ENCODE measurements around the gene TIMP3.
"Not testable (repeated sequence)": the region's sequence is repeated elsewhere in the genome, so short reads cannot be mapped to it uniquely, and the experiment has no call there.

TIMP3 gene

GRCh38 chr22:32868946-32869345 lies 67.4 kb downstream of the TIMP3 start:
- CTCF ChIA-PET = no interaction called here
- POLR2A ChIA-PET = no interaction called here
- TF ChIP-seq, protein P1, sequence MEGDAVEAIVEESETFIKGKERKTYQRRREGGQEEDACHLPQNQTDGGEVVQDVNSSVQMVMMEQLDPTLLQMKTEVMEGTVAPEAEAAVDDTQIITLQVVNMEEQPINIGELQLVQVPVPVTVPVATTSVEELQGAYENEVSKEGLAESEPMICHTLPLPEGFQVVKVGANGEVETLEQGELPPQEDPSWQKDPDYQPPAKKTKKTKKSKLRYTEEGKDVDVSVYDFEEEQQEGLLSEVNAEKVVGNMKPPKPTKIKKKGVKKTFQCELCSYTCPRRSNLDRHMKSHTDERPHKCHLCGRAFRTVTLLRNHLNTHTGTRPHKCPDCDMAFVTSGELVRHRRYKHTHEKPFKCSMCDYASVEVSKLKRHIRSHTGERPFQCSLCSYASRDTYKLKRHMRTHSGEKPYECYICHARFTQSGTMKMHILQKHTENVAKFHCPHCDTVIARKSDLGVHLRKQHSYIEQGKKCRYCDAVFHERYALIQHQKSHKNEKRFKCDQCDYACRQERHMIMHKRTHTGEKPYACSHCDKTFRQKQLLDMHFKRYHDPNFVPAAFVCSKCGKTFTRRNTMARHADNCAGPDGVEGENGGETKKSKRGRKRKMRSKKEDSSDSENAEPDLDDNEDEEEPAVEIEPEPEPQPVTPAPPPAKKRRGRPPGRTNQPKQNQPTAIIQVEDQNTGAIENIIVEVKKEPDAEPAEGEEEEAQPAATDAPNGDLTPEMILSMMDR (IDR thresholded peaks at IDR 0.05; ENCODE audit: insufficient read depth, low read length, missing control alignments) = no peak
- no peak for DNase-seq (ENCODE audit: low read depth, low spot score)
- H3K4me3 ChIP-seq (ENCODE audit: low read depth, low read length) = no peak overlapping the region

DNA sequence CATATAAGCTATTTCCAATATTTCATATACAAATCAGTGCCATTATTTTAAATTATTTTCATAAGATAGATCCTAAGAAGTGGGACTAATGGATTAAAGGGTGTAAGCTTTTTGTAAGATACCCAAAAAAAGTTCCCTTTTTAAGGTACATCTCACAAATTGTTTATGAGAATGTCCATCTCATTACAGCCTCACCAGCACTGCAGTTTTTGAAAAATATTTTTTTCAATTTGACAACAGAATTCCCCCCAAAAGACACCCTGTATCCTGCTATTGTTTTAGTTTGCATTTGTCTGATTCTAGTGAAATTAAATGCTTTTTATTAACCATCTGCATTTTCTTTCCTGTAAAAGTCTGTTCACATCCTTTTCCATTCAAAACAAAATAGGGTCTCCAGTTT lies 69.0 kb downstream of the TIMP3 start:
- no peak overlapping the region for H3K4me3 ChIP-seq (ENCODE audit: low read depth, low read length)
- TF ChIP-seq, protein P1 (IDR thresholded peaks at IDR 0.05; ENCODE audit: insufficient read depth, low read length, missing control alignments) = no peak
- ChIA-PET CTCF (interaction anchor here (1.1 kb wide), 1 partner anchor 9 kb away, joined by 3 read pairs; no protein-coding TSS in a partner anchor), POLR2A (no interaction called here)
- DNase-seq (ENCODE audit: low read depth, low spot score) = no peak

DNA sequence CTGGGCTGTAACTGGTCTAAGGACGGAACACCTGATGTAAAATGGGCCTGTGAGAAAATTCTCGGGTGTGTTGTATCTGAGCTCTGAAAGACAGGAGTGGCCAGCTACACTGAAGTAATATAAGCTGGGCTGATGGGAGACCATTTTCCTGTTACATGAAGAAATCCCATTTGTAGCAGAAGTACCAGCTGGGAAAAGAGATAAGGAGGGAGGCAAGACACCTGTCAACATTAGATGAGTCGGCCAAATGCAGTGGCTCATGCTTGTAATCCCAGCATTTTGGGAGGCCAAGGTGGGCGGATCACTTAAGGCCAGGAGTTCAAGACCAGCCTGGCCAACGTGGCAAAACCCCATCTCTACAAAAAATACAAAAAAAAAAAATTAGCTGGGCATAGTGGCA lies 72.1 kb downstream of the TIMP3 start:
- H3K4me3 ChIP-seq (ENCODE audit: low read depth, low read length); CTCF ChIA-PET; POLR2A ChIA-PET; DNase-seq (ENCODE audit: low read depth, low spot score): not testable (repeated sequence)

- TF ChIP-seq, protein P1 (IDR thresholded peaks at IDR 0.05; ENCODE audit: insufficient read depth, low read length, missing control alignments) = no peak
- DNase-seq (ENCODE audit: low read depth, low spot score) = no peak
- CTCF ChIA-PET = no interaction called here
- POLR2A ChIA-PET = no interaction called here
- H3K4me3 ChIP-seq (ENCODE audit: low read depth, low read length) = no peak overlapping the region
Measured at GRCh38 chr22:32874385-32874784, 72.9 kb downstream of the TIMP3 start.

DNA sequence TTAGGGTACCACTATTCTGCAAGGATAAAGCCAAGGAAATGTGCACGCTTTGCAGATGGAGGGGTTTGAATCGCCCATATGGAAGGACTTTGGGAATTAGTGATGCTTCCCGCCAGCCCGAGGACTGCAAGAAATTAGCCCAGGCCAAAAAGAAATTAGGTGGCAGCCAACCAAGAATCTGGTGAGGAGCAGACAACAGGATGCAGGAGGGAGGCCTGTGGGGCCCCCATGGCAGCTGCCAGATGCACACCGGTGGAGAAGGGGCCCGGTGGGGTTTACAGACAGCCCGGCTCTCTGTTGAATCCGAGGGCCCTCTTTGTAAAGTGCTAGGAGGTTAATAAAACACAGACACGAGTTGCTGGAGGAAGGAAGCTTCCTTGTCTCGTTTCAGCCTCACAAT lies 73.5 kb downstream of the TIMP3 start:
- TF ChIP-seq, protein P1 (IDR thresholded peaks at IDR 0.05; ENCODE audit: insufficient read depth, low read length, missing control alignments) = no peak
- ChIA-PET CTCF (no interaction called here), POLR2A (no interaction called here)
- H3K4me3 ChIP-seq (ENCODE audit: low read depth, low read length) = no peak overlapping the region
- DNase-seq (ENCODE audit: low read depth, low spot score) = no peak

- ChIA-PET POLR2A (no interaction called here), CTCF (no interaction called here)
- DNase-seq (ENCODE audit: low read depth, low spot score) = no peak
Measured at GRCh38 chr22:32876516-32876915, 75.0 kb downstream of the TIMP3 start.

GRCh38 chr22:32877196-32877595 lies 75.7 kb downstream of the TIMP3 start:
- TF ChIP-seq, protein P1 (IDR thresholded peaks at IDR 0.05; ENCODE audit: insufficient read depth, low read length, missing control alignments) = no peak
- ChIA-PET POLR2A (no interaction called here), CTCF (no interaction called here)
- no peak overlapping the region for H3K4me3 ChIP-seq (ENCODE audit: low read depth, low read length)
- no peak for DNase-seq (ENCODE audit: low read depth, low spot score)

More at GRCh38 chr22:32876516-32876915, 75.0 kb downstream of the TIMP3 start:
- H3K4me3 ChIP-seq (ENCODE audit: low read depth, low read length) = no peak overlapping the region
- TF ChIP-seq, protein P1 (IDR thresholded peaks at IDR 0.05; ENCODE audit: insufficient read depth, low read length, missing control alignments) = no peak
